IMR-90 (cell line): ENCODE results near the gene LYRM4. TPM values are rescaled to one million over a fixed set of nuclear protein-coding genes. Genes with fewer than 3 reads are reported as not detected.

Source experiments
- ATAC-seq: fragments of 200-7000 bp; cut with Tn5 transposase; 2 replicates; pipeline ENCODE4 v1.9.1; 2020; ENCODE audit warnings: low read depth, mild to moderate bottlenecking, moderate library complexity
- BruUV-seq: library from RNA; stranded (reverse); fragments of 400-500 nt; replicated peaks from 2 replicates; lab custom pipeline; 2021; lab: Mats Ljungman, UMichigan
- CTCF ChIA-PET: fragments of 300-600 bp; formaldehyde crosslinking; extraction: SDS; loops from one replicate; lab custom pipeline; 2021; ENCODE audit warnings: antibody characterized with exemption; lab: Yijun Ruan, JAX
- POLR2A ChIA-PET: fragments of 300-600 bp; sonication (Branson Sonifier 250); formaldehyde crosslinking; loops from one replicate; lab custom pipeline; 2022; ENCODE audit warnings: antibody characterized with exemption; ENCODE audit not compliant: unreplicated experiment; lab: Charles Lee
- DNase-seq: peaks from one replicate; pipeline ENCODE4 v3.0.0; 2013
- H2AFZ ChIP-seq: replicated peaks from 2 replicates; pipeline ENCODE3; 2013; ENCODE audit warnings: low read length, mild to moderate bottlenecking; ENCODE audit not compliant: poor library complexity
- H2AK5ac ChIP-seq: 2 replicates; pipeline ENCODE4 v1.6.1; 2013; ENCODE audit warnings: low read depth, low read length, inconsistent platforms
- H2AK9ac ChIP-seq: replicated peaks from 2 replicates; pipeline ENCODE3; 2013; ENCODE audit warnings: mild to moderate bottlenecking, low read depth, low read length, moderate library complexity; ENCODE audit not compliant: poor library complexity
- H2BK120ac ChIP-seq: 2 replicates; pipeline ENCODE4 v1.6.1; 2013; ENCODE audit warnings: low read depth, low read length, inconsistent platforms
- H2BK15ac ChIP-seq: 3 replicates; pipeline ENCODE4 v1.6.1; 2013; ENCODE audit warnings: low read depth, low read length, inconsistent platforms
- H2BK20ac ChIP-seq: 2 replicates; pipeline ENCODE4 v1.6.1; 2013; ENCODE audit warnings: low read depth, mild to moderate bottlenecking, inconsistent platforms, low read length, moderate library complexity
- H2BK5ac ChIP-seq: 2 replicates; pipeline ENCODE4 v1.6.1; 2013; ENCODE audit warnings: mild to moderate bottlenecking, low read depth, low read length, inconsistent platforms; ENCODE audit not compliant: poor library complexity, severe bottlenecking
- H3K14ac ChIP-seq: replicated peaks from 2 replicates; pipeline ENCODE4 v1.6.1; 2013; ENCODE audit warnings: low read depth, low read length, inconsistent platforms
- H3K18ac ChIP-seq: 2 replicates; pipeline ENCODE4 v1.6.1; 2013; ENCODE audit warnings: low read depth, low read length, control low read depth
- H3K23ac ChIP-seq: 2 replicates; pipeline ENCODE4 v1.6.1; 2013; ENCODE audit warnings: low read depth, low read length, inconsistent platforms
- H3K27ac ChIP-seq: 2 replicates; pipeline ENCODE4 v1.5.1; 2013; ENCODE audit warnings: mild to moderate bottlenecking, control low read depth, low read length; ENCODE audit not compliant: insufficient read depth
- H3K27me3 ChIP-seq: 2 replicates; pipeline ENCODE4 v1.6.1; 2013; ENCODE audit warnings: low read length; ENCODE audit not compliant: control insufficient read depth, insufficient read depth
- H3K36me3 ChIP-seq: 2 replicates; pipeline ENCODE4 v1.6.1; 2013; ENCODE audit warnings: low read length, mixed read lengths; ENCODE audit not compliant: control insufficient read depth, insufficient read depth
- H3K4ac ChIP-seq: 2 replicates; pipeline ENCODE4 v1.6.1; 2013; ENCODE audit warnings: low read depth, low read length, inconsistent platforms
- H3K4me1 ChIP-seq: 2 replicates; pipeline ENCODE4 v1.6.1; 2013; ENCODE audit warnings: low read length, mixed read lengths; ENCODE audit not compliant: control insufficient read depth, insufficient read depth
- H3K4me2 ChIP-seq: 2 replicates; pipeline ENCODE4 v1.6.1; 2013; ENCODE audit warnings: low read depth, mild to moderate bottlenecking, control low read depth, low read length, moderate library complexity
- H3K4me3 ChIP-seq: 2 replicates; pipeline ENCODE4 v1.5.1; 2013; ENCODE audit warnings: low read depth, mild to moderate bottlenecking, control low read depth, low read length, moderate library complexity; ENCODE audit not compliant: insufficient read depth
- H3K56ac ChIP-seq: 2 replicates; pipeline ENCODE4 v1.6.1; 2013; ENCODE audit warnings: low read length, inconsistent platforms; ENCODE audit not compliant: insufficient read depth; ENCODE audit errors: extremely low read depth
- H3K79me1 ChIP-seq, 2 experiments: 2 replicates each; pipeline ENCODE4 v1.6.1; 2013; ENCODE audit warnings: low read length in 2 of 2, inconsistent platforms in 1 of 2, low read depth in 1 of 2
- H3K9ac ChIP-seq: 2 replicates; pipeline ENCODE4 v1.6.1; 2013; ENCODE audit warnings: low read depth, low read length, control low read depth
- H3K9me1 ChIP-seq: 2 replicates; pipeline ENCODE4 v1.6.1; 2013; ENCODE audit warnings: low read length, inconsistent platforms; ENCODE audit not compliant: insufficient read depth
- H3K9me3 ChIP-seq: 2 replicates; pipeline ENCODE4 v1.6.1; 2013; ENCODE audit warnings: low read length; ENCODE audit not compliant: control insufficient read depth, insufficient read depth
- H4K20me1 ChIP-seq: 2 replicates; pipeline ENCODE4 v1.6.1; 2013; ENCODE audit warnings: low read length, inconsistent platforms; ENCODE audit not compliant: insufficient read depth
- H4K5ac ChIP-seq: 2 replicates; pipeline ENCODE4 v1.6.1; 2013; ENCODE audit warnings: mild to moderate bottlenecking, low read depth, low read length, control low read depth
- H4K8ac ChIP-seq, 2 experiments: 2 replicates each; pipeline ENCODE4 v1.6.1; 2013; ENCODE audit warnings: low read depth in 2 of 2, low read length in 2 of 2, control low read depth in 1 of 2, inconsistent platforms in 1 of 2
- H4K91ac ChIP-seq: 2 replicates; pipeline ENCODE4 v1.6.1; 2013; ENCODE audit warnings: low read depth, low read length, inconsistent platforms; ENCODE audit not compliant: insufficient read depth
- CEBPB ChIP-seq: IDR thresholded peaks from 2 replicates; pipeline ENCODE4 v1.6.1; 2012; ENCODE audit warnings: low read depth, low read length, improper control_type of control experiment
- CHD1 ChIP-seq: IDR thresholded peaks from 2 replicates; pipeline ENCODE4 v1.6.1; 2012; ENCODE audit warnings: low read depth, low read length, improper control_type of control experiment
- CTCF ChIP-seq: conservative IDR thresholded peaks from 2 replicates; pipeline ENCODE4 v1.5.1; 2012; ENCODE audit warnings: mild to moderate bottlenecking, low read depth, low read length, improper control_type of control experiment
- ELK1 ChIP-seq: fragments of 150-350 bp; IDR thresholded peaks from 2 replicates; pipeline ENCODE4 v1.6.1; 2016; ENCODE audit warnings: low read depth, mild to moderate bottlenecking, low read length, moderate library complexity, borderline replicate concordance
- FOS ChIP-seq: fragments of 150-350 bp; IDR thresholded peaks from 2 replicates; pipeline ENCODE4 v1.6.1; 2016; ENCODE audit warnings: low read depth, low read length
- MAFK ChIP-seq: IDR thresholded peaks from 2 replicates; pipeline ENCODE4 v1.6.1; 2012; ENCODE audit warnings: low read depth, low read length, improper control_type of control experiment
- MAZ ChIP-seq: IDR thresholded peaks from 2 replicates; pipeline ENCODE4 v1.6.1; 2012; ENCODE audit warnings: low read depth, mild to moderate bottlenecking, low read length, improper control_type of control experiment, moderate library complexity, borderline replicate concordance
- MXI1 ChIP-seq: IDR thresholded peaks from 2 replicates; pipeline ENCODE4 v1.6.1; 2012; ENCODE audit warnings: low read depth, mild to moderate bottlenecking, low read length, moderate library complexity, borderline replicate concordance
- NFE2L2 ChIP-seq: fragments of 150-350 bp; IDR thresholded peaks from 2 replicates; pipeline ENCODE4 v1.6.1; 2016; ENCODE audit warnings: low read depth, mild to moderate bottlenecking, low read length
- POLR2A ChIP-seq: IDR thresholded peaks from 2 replicates; pipeline ENCODE4 v1.6.1; 2012; ENCODE audit warnings: mild to moderate bottlenecking, low read depth, low read length
- RAD21 ChIP-seq: IDR thresholded peaks from 2 replicates; pipeline ENCODE4 v1.6.1; 2012; ENCODE audit warnings: low read length, improper control_type of control experiment
- RCOR1 ChIP-seq: IDR thresholded peaks from 2 replicates; pipeline ENCODE4 v1.6.1; 2012; ENCODE audit warnings: mild to moderate bottlenecking, low read length, improper control_type of control experiment; ENCODE audit not compliant: insufficient replicate concordance
- RFX5 ChIP-seq: IDR thresholded peaks from 2 replicates; pipeline ENCODE4 v1.8.0; 2012; ENCODE audit warnings: low read depth, mild to moderate bottlenecking, low read length, moderate library complexity
- SMC3 ChIP-seq: fragments of 150-350 bp; IDR thresholded peaks from 2 replicates; pipeline ENCODE4 v1.6.1; 2016; ENCODE audit warnings: low read depth, mild to moderate bottlenecking, antibody characterized with exemption, low read length, moderate library complexity
- WGBS, 2 experiments: methylation state at CpG; one replicate each; pipeline versions ENCODE4 v1.1.5 to v1.1.7; 2013; ENCODE audit warnings: missing lambda C conversion rate in 2 of 2; ENCODE audit not compliant: insufficient read length in 1 of 2; ENCODE audit errors: extremely low coverage in 2 of 2; 5-methylcytosine and 5-hydroxymethylcytosine counted together
- dilution Hi-C: fragments of 300-500 bp; cut with HindIII; formaldehyde crosslinking; loops from one replicate; pipeline ENCODE4 v1.14.3; 2018; ENCODE audit warnings: low sequenced_read_pairs; ENCODE audit not compliant: unreplicated experiment
- in situ Hi-C: fragments of 300-500 bp; cut with MboI; formaldehyde crosslinking; loops from 3 replicates; pipeline ENCODE4 v1.14.3; 2019; ENCODE audit warnings: low sequenced_read_pairs, inconsistent platforms, mixed read lengths
- intact Hi-C: fragments of 100-400 bp; cut with micrococcal nuclease; formaldehyde crosslinking; loops from 2 replicates; pipeline ENCODE4 v1.10.0; 2022
- polyA plus RNA-seq, 3 experiments: library from polyadenylated mRNA; depleted of rRNA; stranded (reverse); fragments of >200 nt; gene quantifications; 2 replicates each; pipeline ENCODE4 v1.2.3, GENCODE V29; 2012; ENCODE audit warnings: low replicate concordance in 1 of 3
- total RNA-seq: library from RNA; depleted of rRNA; stranded (reverse); fragments of >200 nt; gene quantifications from 2 replicates; pipeline ENCODE4 v1.2.3, GENCODE V29; 2012
- TF ChIP-seq, protein P1 (sequence below): fragments of 150-350 bp; IDR thresholded peaks from 2 replicates; pipeline ENCODE4 v1.6.1; 2017; ENCODE audit warnings: mild to moderate bottlenecking, antibody characterized with exemption, low read length, low read depth

The LYRM4 gene
- total and polyA plus RNA-seq, 2 of the 4 experiments (the other 2 are of a cell fraction), result 11.5 to 26.6 TPM

DNA sequence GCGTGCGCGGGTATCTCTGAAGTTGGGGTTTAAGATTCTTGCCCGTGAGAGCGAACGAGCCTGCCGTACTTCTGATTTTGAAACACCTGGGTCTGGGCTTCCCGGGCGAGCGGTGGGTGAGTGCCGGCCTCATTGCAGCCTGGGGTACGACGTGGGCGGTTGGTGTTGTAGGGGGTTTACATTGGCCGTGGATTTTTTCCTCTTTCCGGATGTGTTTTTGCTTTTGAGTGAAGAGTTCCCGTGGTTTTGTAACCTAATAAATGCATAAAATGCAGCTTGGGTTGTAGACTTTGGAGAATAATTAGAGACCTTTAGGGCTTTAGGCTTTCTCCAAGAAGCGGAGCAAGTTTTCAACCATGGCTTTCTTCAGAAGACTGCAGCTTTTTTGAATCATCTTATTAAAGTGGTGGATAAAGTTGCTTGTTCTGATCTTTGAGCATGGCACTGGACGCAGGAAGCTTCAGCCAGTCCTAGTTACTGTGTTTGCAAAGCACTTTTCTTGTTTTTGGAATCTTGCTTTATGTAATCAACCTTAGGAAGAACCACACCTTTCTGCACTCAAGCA, 877 bp upstream of the LYRM4 start:
- DNase-seq (no peak), ATAC-seq (no peak; the same call in 1 of the 2 replicates)
- WGBS, 2 experiments, result 0% methylated on average over 4 of the region's 19 CpGs; no CpG with 5 or more reads in 1 of the 2 experiments
- H3K4ac ChIP-seq, result peak overlapping the region; percentile 47; the same call in 1 of the 2 replicates
- H3K27me3 ChIP-seq, result no peaks in the 10 kb centered on the region
- H3K9me3 ChIP-seq, result no peaks in the 10 kb centered on the region
- in situ Hi-C loops (no loop called here), intact Hi-C loops (loop anchor here (2.0 to 5.0 kb wide), 3 partner anchors 116 to 141 kb away; no protein-coding TSS in a partner anchor), dilution Hi-C loops (no loop called here)
- TSS peak; percentile 60 for BruUV-seq
- no peak overlapping the region; the same call in 2 of the 3 replicates for H2BK15ac ChIP-seq
- peaks cover 2% of the 10 kb centered on the region; the same call in 1 of the 2 replicates for H3K9me1 ChIP-seq
- H2BK120ac ChIP-seq, result no peak overlapping the region
- no peak overlapping the region for H3K18ac ChIP-seq
- peaks cover 27 to 45% of the 10 kb centered on the region in 2 experiments for H3K79me1 ChIP-seq
- no peaks in the 10 kb centered on the region for H3K36me3 ChIP-seq
- H2AFZ ChIP-seq, result peak overlapping the region; percentile 99
- H4K91ac ChIP-seq, result no peak overlapping the region
- H3K4me1 ChIP-seq, result no peaks in the 10 kb centered on the region
- peak overlapping the region; percentile 98 for H2BK5ac ChIP-seq
- H3K4me3 ChIP-seq, result peak overlapping the region; percentile 89
- peak overlapping the region; percentile 94; the same call in 1 of the 2 replicates for H3K56ac ChIP-seq
- H2AK9ac ChIP-seq, result peak overlapping the region; percentile 96
- peak overlapping the region; percentile 87 for H3K9ac ChIP-seq
- POLR2A ChIA-PET, result no interaction called here
- H4K20me1 ChIP-seq, result no peaks in the 10 kb centered on the region
- H3K14ac ChIP-seq, result no peak overlapping the region
- no peak overlapping the region for H2AK5ac ChIP-seq
- H3K23ac ChIP-seq, result 0 out of 2 replicates have a peak overlapping the region, but pooled peaks have one; percentile 4
- peak overlapping the region; percentile 99 for H3K27ac ChIP-seq
- no peak overlapping the region for H2BK20ac ChIP-seq
- H4K5ac ChIP-seq, result peak overlapping the region; percentile 62
- no peak for TF ChIP-seq MAFK
- TF ChIP-seq FOS, result no peak
- no peak for TF ChIP-seq SMC3
- no peak for TF ChIP-seq RFX5
- no peak for TF ChIP-seq MAZ
- TF ChIP-seq, protein P1, sequence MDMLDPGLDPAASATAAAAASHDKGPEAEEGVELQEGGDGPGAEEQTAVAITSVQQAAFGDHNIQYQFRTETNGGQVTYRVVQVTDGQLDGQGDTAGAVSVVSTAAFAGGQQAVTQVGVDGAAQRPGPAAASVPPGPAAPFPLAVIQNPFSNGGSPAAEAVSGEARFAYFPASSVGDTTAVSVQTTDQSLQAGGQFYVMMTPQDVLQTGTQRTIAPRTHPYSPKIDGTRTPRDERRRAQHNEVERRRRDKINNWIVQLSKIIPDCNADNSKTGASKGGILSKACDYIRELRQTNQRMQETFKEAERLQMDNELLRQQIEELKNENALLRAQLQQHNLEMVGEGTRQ, result no peak
- TF ChIP-seq MXI1, result no peak
- no peak for TF ChIP-seq CEBPB
- TF ChIP-seq POLR2A, result no peak
- no peak for TF ChIP-seq NFE2L2
- no peak for TF ChIP-seq RCOR1
- no peak for TF ChIP-seq CHD1
- TF ChIP-seq RAD21, result no peak
- TF ChIP-seq CTCF, result no peak
- TF ChIP-seq ELK1, result no peak
- H4K8ac ChIP-seq, result peak overlapping the region; percentile 97 to 99
- CTCF ChIA-PET, result no interaction called here
- peak overlapping the region; percentile 99 for H3K4me2 ChIP-seq
